Heart left ventricle (tissue), 13 donors: Measurements from ENCODE around the gene MSI2.

Experiments used
- POLR2A ChIP-seq, 2 donors: fragments of 450-650 bp; IDR thresholded peaks; one replicate each; pipeline ENCODE4 v1.6.1; 2017; ENCODE audit warnings: antibody characterized with exemption in 2 of 2, mild to moderate bottlenecking in 2 of 2, moderate library complexity in 2 of 2
- TF ChIP-seq, protein P1 (sequence below), 12 donors: fragments of 200-600 bp; sonication (generic) in 4 of 12; IDR thresholded peaks; one replicate each; pipeline versions ENCODE4 v1.5.0 to v1.8.0; 2018 to 2022; ENCODE audit warnings: antibody characterized with exemption in 12 of 12, mild to moderate bottlenecking in 5 of 12
- donor health status: ischemic (EF 13 %, LVEDD 7.1; RV severe dilation, severe dysfunction).
- donor health status: DM: no; HTN: yes; CAD: no.
- donor health status: DM: no; HTN: no; CAD: no.
- donor health status: ischemic (EF 25% LVEDD 6.9; RV normal size, moderate dysfunction).
- donor health status: ischemic (EF 25% LVEDD 5.7; RV mildly dilated, moderate dysfunction).
- donor health status: ischemic (EF 35%, LVEDD 5.7; RV mildly dilated, moderate dysfunction).
- donor health status: nonischemic (EF 11% LVEDD 7.7; RV severe dilation, severe dysfunction).
- donor health status: DM: yes; HTN: yes; CAD: no.
- donor health status: PGD.
- donor health status: ischemic (EF 29% LVEDD 5.4; RV normal size, mild dysfunction).
- donor health status: nonischemic (EF 23%, LVEDD 6.1; RV moderate dilation, normal function).

DNA sequence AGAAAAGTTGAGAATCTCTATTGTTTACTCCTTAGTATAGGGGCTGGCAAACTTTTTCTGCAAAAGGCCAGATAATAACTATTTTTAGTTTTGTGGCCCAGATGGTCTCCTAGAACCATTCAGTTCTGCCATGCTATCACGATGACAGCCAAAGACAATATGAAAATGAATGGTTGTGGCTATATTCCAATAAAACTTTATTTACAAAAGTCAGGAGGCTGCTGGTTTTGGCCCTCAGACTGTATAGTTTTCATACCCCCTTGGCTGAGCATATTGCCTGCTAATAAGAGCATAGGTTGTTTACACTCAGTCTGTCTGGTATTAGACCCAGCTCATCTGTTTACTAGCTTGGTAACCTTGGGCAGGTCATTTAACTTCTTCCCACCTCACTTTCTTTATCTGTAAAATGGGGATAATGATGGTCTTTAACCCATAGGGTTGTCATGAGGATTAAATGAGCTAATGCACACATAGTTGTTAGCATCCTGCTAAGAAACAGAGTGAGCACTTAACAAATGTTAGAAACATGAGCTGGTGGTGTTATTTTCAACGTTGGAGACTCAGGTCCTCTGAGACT, 156.3 kb downstream of the MSI2 start:
- TF ChIP-seq, protein P1, sequence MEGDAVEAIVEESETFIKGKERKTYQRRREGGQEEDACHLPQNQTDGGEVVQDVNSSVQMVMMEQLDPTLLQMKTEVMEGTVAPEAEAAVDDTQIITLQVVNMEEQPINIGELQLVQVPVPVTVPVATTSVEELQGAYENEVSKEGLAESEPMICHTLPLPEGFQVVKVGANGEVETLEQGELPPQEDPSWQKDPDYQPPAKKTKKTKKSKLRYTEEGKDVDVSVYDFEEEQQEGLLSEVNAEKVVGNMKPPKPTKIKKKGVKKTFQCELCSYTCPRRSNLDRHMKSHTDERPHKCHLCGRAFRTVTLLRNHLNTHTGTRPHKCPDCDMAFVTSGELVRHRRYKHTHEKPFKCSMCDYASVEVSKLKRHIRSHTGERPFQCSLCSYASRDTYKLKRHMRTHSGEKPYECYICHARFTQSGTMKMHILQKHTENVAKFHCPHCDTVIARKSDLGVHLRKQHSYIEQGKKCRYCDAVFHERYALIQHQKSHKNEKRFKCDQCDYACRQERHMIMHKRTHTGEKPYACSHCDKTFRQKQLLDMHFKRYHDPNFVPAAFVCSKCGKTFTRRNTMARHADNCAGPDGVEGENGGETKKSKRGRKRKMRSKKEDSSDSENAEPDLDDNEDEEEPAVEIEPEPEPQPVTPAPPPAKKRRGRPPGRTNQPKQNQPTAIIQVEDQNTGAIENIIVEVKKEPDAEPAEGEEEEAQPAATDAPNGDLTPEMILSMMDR (IDR thresholded peaks at IDR 0.05) = no peak
- TF ChIP-seq POLR2A (IDR thresholded peaks at IDR 0.05) = no peak
